ENCODE measurements around the gene RTN4R. TPM values are rescaled to one million over a fixed set of nuclear protein-coding genes. Genes with fewer than 3 reads are reported as not detected.

RTN4R gene
- polyA plus RNA-seq, 4 donors = 2.9 to 25.7 (median 4.4) TPM

GRCh38 chr22:20220629-20221026 is 47.5 kb downstream of the RTN4R start:
- DNase-seq (no peak), FAIRE-seq (no peak)
- Histone ChIP-seq H3K36me3 (ENCODE audit: control insufficient read depth in 3 of 3, insufficient read depth in 2 of 3, low read depth in 1 of 3, low read length in 3 of 3) (no peaks in the 10 kb centered on the region), H3K27ac (ENCODE audit: low read depth in 1 of 3, low read length in 2 of 3) (no peak overlapping the region), H3K4me1 (ENCODE audit: control insufficient read depth in 3 of 3, insufficient read depth in 2 of 3, low read depth in 1 of 3, low read length in 2 of 3) (peaks cover 0 to 11% (median 0%) of the 10 kb centered on the region in 3 donors), H3K9me3 (ENCODE audit: control insufficient read depth in 2 of 2, insufficient read depth in 1 of 2, low read depth in 1 of 2, low read length in 1 of 2) (peaks cover 0 to 8% of the 10 kb centered on the region in 2 donors), H3K4me3 (ENCODE audit: low read depth in 1 of 3, low read length in 3 of 3) (no peak overlapping the region), H3K27me3 (ENCODE audit: control insufficient read depth in 3 of 3, insufficient read depth in 3 of 3, low read length in 3 of 3) (no peaks in the 10 kb centered on the region)
- WGBS, 3 donors = 84 to 90% (median 88%) methylated on average over 13 of the region's 13 CpGs

- FAIRE-seq = no peak
- DNase-seq = no peak
- Histone ChIP-seq H3K36me3 (ENCODE audit: control insufficient read depth in 3 of 3, insufficient read depth in 2 of 3, low read depth in 1 of 3, low read length in 3 of 3) (no peaks in the 10 kb centered on the region), H3K9me3 (ENCODE audit: control insufficient read depth in 2 of 2, insufficient read depth in 1 of 2, low read depth in 1 of 2, low read length in 1 of 2) (peaks cover 0 to 8% of the 10 kb centered on the region in 2 donors), H3K27me3 (ENCODE audit: control insufficient read depth in 3 of 3, insufficient read depth in 3 of 3, low read length in 3 of 3) (no peaks in the 10 kb centered on the region), H3K27ac (ENCODE audit: low read depth in 1 of 3, low read length in 2 of 3) (no peak overlapping the region), H3K4me1 (ENCODE audit: control insufficient read depth in 3 of 3, insufficient read depth in 2 of 3, low read depth in 1 of 3, low read length in 2 of 3) (peaks cover 0 to 11% (median 0%) of the 10 kb centered on the region in 3 donors), H3K4me3 (ENCODE audit: low read depth in 1 of 3, low read length in 3 of 3) (no peak overlapping the region)
- 91 to 92% (median 92%) methylated on average over 10 of the region's 10 CpGs for WGBS, 3 donors
Observed at GRCh38 chr22:20219667-20220628, 48.2 kb downstream of the RTN4R start.

- Histone ChIP-seq H3K27ac (ENCODE audit: low read depth in 1 of 3, low read length in 2 of 3) (no peak overlapping the region), H3K4me3 (ENCODE audit: low read depth in 1 of 3, low read length in 3 of 3) (no peak overlapping the region), H3K27me3 (ENCODE audit: control insufficient read depth in 3 of 3, insufficient read depth in 3 of 3, low read length in 3 of 3) (no peaks in the 10 kb centered on the region), H3K9me3 (ENCODE audit: control insufficient read depth in 2 of 2, insufficient read depth in 1 of 2, low read depth in 1 of 2, low read length in 1 of 2) (peaks cover 0 to 8% of the 10 kb centered on the region in 2 donors), H3K36me3 (ENCODE audit: control insufficient read depth in 3 of 3, insufficient read depth in 2 of 3, low read depth in 1 of 3, low read length in 3 of 3) (no peaks in the 10 kb centered on the region), H3K4me1 (ENCODE audit: control insufficient read depth in 3 of 3, insufficient read depth in 2 of 3, low read depth in 1 of 3, low read length in 2 of 3) (peaks cover 0 to 11% (median 0%) of the 10 kb centered on the region in 3 donors)
- no peak for DNase-seq
- 90 to 95% (median 91%) methylated on average over 7 of the region's 7 CpGs for WGBS, 3 donors
- FAIRE-seq = no peak
Observed at GRCh38 chr22:20218987-20219386, 49.1 kb downstream of the RTN4R start.

- no peak overlapping the region for H3K4me3 ChIP-seq (ENCODE audit: low read depth in 1 of 3, low read length in 3 of 3)
- H3K36me3 ChIP-seq (ENCODE audit: control insufficient read depth in 3 of 3, insufficient read depth in 2 of 3, low read depth in 1 of 3, low read length in 3 of 3) = no peaks in the 10 kb centered on the region
- peaks cover 0 to 11% (median 0%) of the 10 kb centered on the region in 3 donors for H3K4me1 ChIP-seq (ENCODE audit: control insufficient read depth in 3 of 3, insufficient read depth in 2 of 3, low read depth in 1 of 3, low read length in 2 of 3)
- no peaks in the 10 kb centered on the region for H3K27me3 ChIP-seq (ENCODE audit: control insufficient read depth in 3 of 3, insufficient read depth in 3 of 3, low read length in 3 of 3)
- FAIRE-seq (no peak), DNase-seq (no peak)
- H3K9me3 ChIP-seq (ENCODE audit: control insufficient read depth in 2 of 2, insufficient read depth in 1 of 2, low read depth in 1 of 2, low read length in 1 of 2) = peaks cover 0 to 8% of the 10 kb centered on the region in 2 donors
- H3K27ac ChIP-seq (ENCODE audit: low read depth in 1 of 3, low read length in 2 of 3) = no peak overlapping the region
- WGBS, 3 donors = 70 to 78% (median 74%) methylated on average over 14 of the region's 14 CpGs
Observed at GRCh38 chr22:20218326-20218872, 49.7 kb downstream of the RTN4R start.

GRCh38 chr22:20217563-20217962 is 50.6 kb downstream of the RTN4R start:
- Histone ChIP-seq H3K4me3 (ENCODE audit: low read depth in 1 of 3, low read length in 3 of 3) (no peak overlapping the region), H3K4me1 (ENCODE audit: control insufficient read depth in 3 of 3, insufficient read depth in 2 of 3, low read depth in 1 of 3, low read length in 2 of 3) (peaks cover 0 to 11% (median 0%) of the 10 kb centered on the region in 3 donors), H3K27me3 (ENCODE audit: control insufficient read depth in 3 of 3, insufficient read depth in 3 of 3, low read length in 3 of 3) (no peaks in the 10 kb centered on the region), H3K36me3 (ENCODE audit: control insufficient read depth in 3 of 3, insufficient read depth in 2 of 3, low read depth in 1 of 3, low read length in 3 of 3) (no peaks in the 10 kb centered on the region), H3K27ac (ENCODE audit: low read depth in 1 of 3, low read length in 2 of 3) (no peak overlapping the region), H3K9me3 (ENCODE audit: control insufficient read depth in 2 of 2, insufficient read depth in 1 of 2, low read depth in 1 of 2, low read length in 1 of 2) (peaks cover 0 to 8% of the 10 kb centered on the region in 2 donors)
- no peak for FAIRE-seq
- 72 to 85% (median 75%) methylated on average over 4 of the region's 4 CpGs for WGBS, 3 donors
- no peak for DNase-seq

GRCh38 chr22:20216863-20217499 is 51.1 kb downstream of the RTN4R start:
- no peaks in the 10 kb centered on the region for H3K27me3 ChIP-seq (ENCODE audit: control insufficient read depth in 3 of 3, insufficient read depth in 3 of 3, low read length in 3 of 3)
- WGBS, 3 donors = 35 to 72% (median 55%) methylated on average over 12 of the region's 12 CpGs
- DNase-seq = peak in 1 of 2 donors; percentile 42
- no peak for FAIRE-seq
- H3K4me1 ChIP-seq (ENCODE audit: control insufficient read depth in 3 of 3, insufficient read depth in 2 of 3, low read depth in 1 of 3, low read length in 2 of 3) = peaks cover 0 to 11% (median 0%) of the 10 kb centered on the region in 3 donors
- peaks cover 0 to 3% (median 0%) of the 10 kb centered on the region in 3 donors for H3K36me3 ChIP-seq (ENCODE audit: control insufficient read depth in 3 of 3, insufficient read depth in 2 of 3, low read depth in 1 of 3, low read length in 3 of 3)
- peaks cover 0 to 8% of the 10 kb centered on the region in 2 donors for H3K9me3 ChIP-seq (ENCODE audit: control insufficient read depth in 2 of 2, insufficient read depth in 1 of 2, low read depth in 1 of 2, low read length in 1 of 2)
- H3K4me3 ChIP-seq (ENCODE audit: low read depth in 1 of 3, low read length in 3 of 3) = no peak overlapping the region
- no peak overlapping the region for H3K27ac ChIP-seq (ENCODE audit: low read depth in 1 of 3, low read length in 2 of 3)

GRCh38 chr22:20215742-20216141 is 52.4 kb downstream of the RTN4R start:
- 66 to 86% (median 85%) methylated on average over 4 of the region's 4 CpGs for WGBS, 3 donors
- no peak for FAIRE-seq

GRCh38 chr22:20214853-20215252 is 53.3 kb downstream of the RTN4R start:
- Histone ChIP-seq H3K9me3 (ENCODE audit: control insufficient read depth in 2 of 2, insufficient read depth in 1 of 2, low read depth in 1 of 2, low read length in 1 of 2) (peaks cover 0 to 5% of the 10 kb centered on the region in 2 donors), H3K4me1 (ENCODE audit: control insufficient read depth in 3 of 3, insufficient read depth in 2 of 3, low read depth in 1 of 3, low read length in 2 of 3) (peaks cover 0 to 11% (median 6%) of the 10 kb centered on the region in 3 donors), H3K4me3 (ENCODE audit: low read depth in 1 of 3, low read length in 3 of 3) (no peak overlapping the region), H3K36me3 (ENCODE audit: control insufficient read depth in 3 of 3, insufficient read depth in 2 of 3, low read depth in 1 of 3, low read length in 3 of 3) (peaks cover 0 to 7% (median 0%) of the 10 kb centered on the region in 3 donors), H3K27ac (ENCODE audit: low read depth in 1 of 3, low read length in 2 of 3) (no peak overlapping the region), H3K27me3 (ENCODE audit: control insufficient read depth in 3 of 3, insufficient read depth in 3 of 3, low read length in 3 of 3) (no peaks in the 10 kb centered on the region)
- FAIRE-seq (no peak), DNase-seq (no peak)
- 83 to 94% (median 85%) methylated on average over 7 of the region's 7 CpGs for WGBS, 3 donors

More at GRCh38 chr22:20215742-20216141, 52.4 kb downstream of the RTN4R start:
- DNase-seq = no peak
- Histone ChIP-seq H3K4me1 (ENCODE audit: control insufficient read depth in 3 of 3, insufficient read depth in 2 of 3, low read depth in 1 of 3, low read length in 2 of 3) (peaks cover 0 to 11% (median 5%) of the 10 kb centered on the region in 3 donors), H3K9me3 (ENCODE audit: control insufficient read depth in 2 of 2, insufficient read depth in 1 of 2, low read depth in 1 of 2, low read length in 1 of 2) (peaks cover 0 to 8% of the 10 kb centered on the region in 2 donors), H3K4me3 (ENCODE audit: low read depth in 1 of 3, low read length in 3 of 3) (no peak overlapping the region), H3K36me3 (ENCODE audit: control insufficient read depth in 3 of 3, insufficient read depth in 2 of 3, low read depth in 1 of 3, low read length in 3 of 3) (peaks cover 0 to 7% (median 0%) of the 10 kb centered on the region in 3 donors), H3K27me3 (ENCODE audit: control insufficient read depth in 3 of 3, insufficient read depth in 3 of 3, low read length in 3 of 3) (no peaks in the 10 kb centered on the region), H3K27ac (ENCODE audit: low read depth in 1 of 3, low read length in 2 of 3) (no peak overlapping the region)
